HepG2 (cell line): ENCODE measurements around the gene EPN3.

Source experiments
- EZH2 ChIP-seq: conservative IDR thresholded peaks from 2 replicates; pipeline ENCODE4 v1.6.1; 2012; ENCODE audit warnings: mild to moderate bottlenecking, low read depth, low read length, moderate library complexity
- HMG20B ChIP-seq: conservative IDR thresholded peaks from 2 replicates; pipeline ENCODE4 v1.6.1; 2016; ENCODE audit warnings: missing genetic modification reagents, missing compliant biosample characterization
- POGZ ChIP-seq: sonication (generic); formaldehyde crosslinking; IDR thresholded peaks from 2 replicates; pipeline ENCODE4 v1.4.0; 2020; ENCODE audit warnings: mild to moderate bottlenecking, missing genetic modification reagents
- SIN3A ChIP-seq: IDR thresholded peaks from 2 replicates; pipeline ENCODE4 v1.6.1; 2011; ENCODE audit warnings: low read depth, mild to moderate bottlenecking, control low read depth, low read length, borderline replicate concordance
- SPEN ChIP-seq: sonication (generic); formaldehyde crosslinking; IDR thresholded peaks from 2 replicates; pipeline ENCODE4 v1.5.1; 2020; ENCODE audit warnings: low read depth, mild to moderate bottlenecking, missing genetic modification reagents
- TP53 ChIP-seq: sonication (generic); formaldehyde crosslinking; conservative IDR thresholded peaks from 2 replicates; pipeline ENCODE4 v1.4.0; 2020; ENCODE audit warnings: missing genetic modification reagents
- ZNF331 ChIP-seq: sonication (generic); formaldehyde crosslinking; IDR thresholded peaks from 2 replicates; pipeline ENCODE4 v1.4.0; 2020; ENCODE audit warnings: missing genetic modification reagents
- ZNF766 ChIP-seq: sonication (generic); formaldehyde crosslinking; IDR thresholded peaks from 2 replicates; pipeline ENCODE4 v1.5.0; 2020; ENCODE audit warnings: missing genetic modification reagents, borderline replicate concordance
- TF ChIP-seq, protein P1 (sequence below): sonication (generic); formaldehyde crosslinking; IDR thresholded peaks from 2 replicates; pipeline ENCODE4 v1.4.0; 2020; ENCODE audit warnings: low read depth, missing genetic modification reagents

DNA sequence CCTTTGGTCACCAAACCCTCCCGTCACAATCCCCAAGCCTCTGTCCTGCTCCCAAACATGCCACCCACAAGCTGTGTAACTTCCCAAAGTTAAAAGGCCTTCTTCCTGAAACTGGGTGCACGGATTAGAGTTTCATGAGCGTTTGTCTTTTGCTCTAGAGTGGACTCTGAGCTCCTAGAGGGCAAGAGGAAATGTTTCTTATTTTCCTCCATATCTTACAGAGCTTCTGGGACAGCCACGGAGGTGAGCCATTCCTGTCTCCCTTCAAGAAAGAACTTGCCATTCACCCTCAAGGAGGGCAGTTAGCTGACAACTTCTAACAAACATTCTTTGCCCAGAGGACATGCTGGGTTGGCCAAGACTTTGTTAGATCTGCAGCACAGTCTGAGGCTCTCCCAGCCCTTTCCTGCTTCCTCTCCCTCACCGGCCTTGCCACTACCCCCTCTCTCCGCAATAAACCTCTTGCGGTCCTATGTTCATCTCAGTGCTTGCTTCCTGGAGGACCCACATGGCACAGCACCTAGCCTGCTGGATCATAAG lies 26.9 kb upstream of the EPN3 start:
- TF ChIP-seq, protein P1, sequence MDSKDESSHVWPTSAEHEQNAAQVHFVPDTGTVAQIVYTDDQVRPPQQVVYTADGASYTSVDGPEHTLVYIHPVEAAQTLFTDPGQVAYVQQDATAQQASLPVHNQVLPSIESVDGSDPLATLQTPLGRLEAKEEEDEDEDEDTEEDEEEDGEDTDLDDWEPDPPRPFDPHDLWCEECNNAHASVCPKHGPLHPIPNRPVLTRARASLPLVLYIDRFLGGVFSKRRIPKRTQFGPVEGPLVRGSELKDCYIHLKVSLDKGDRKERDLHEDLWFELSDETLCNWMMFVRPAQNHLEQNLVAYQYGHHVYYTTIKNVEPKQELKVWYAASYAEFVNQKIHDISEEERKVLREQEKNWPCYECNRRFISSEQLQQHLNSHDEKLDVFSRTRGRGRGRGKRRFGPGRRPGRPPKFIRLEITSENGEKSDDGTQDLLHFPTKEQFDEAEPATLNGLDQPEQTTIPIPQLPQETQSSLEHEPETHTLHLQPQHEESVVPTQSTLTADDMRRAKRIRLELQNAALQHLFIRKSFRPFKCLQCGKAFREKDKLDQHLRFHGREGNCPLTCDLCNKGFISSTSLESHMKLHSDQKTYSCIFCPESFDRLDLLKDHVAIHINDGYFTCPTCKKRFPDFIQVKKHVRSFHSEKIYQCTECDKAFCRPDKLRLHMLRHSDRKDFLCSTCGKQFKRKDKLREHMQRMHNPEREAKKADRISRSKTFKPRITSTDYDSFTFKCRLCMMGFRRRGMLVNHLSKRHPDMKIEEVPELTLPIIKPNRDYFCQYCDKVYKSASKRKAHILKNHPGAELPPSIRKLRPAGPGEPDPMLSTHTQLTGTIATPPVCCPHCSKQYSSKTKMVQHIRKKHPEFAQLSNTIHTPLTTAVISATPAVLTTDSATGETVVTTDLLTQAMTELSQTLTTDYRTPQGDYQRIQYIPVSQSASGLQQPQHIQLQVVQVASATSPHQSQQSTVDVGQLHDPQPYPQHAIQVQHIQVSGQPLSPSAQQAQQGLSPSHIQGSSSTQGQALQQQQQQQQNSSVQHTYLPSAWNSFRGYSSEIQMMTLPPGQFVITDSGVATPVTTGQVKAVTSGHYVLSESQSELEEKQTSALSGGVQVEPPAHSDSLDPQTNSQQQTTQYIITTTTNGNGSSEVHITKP (CRISPR knock-in tag), result no peak
- TF ChIP-seq ZNF331 (CRISPR knock-in tag), result no peak
- TF ChIP-seq SIN3A, result no peak
- TF ChIP-seq ZNF766, result no peak
- TF ChIP-seq SPEN (CRISPR knock-in tag), result no peak
- TF ChIP-seq POGZ (CRISPR knock-in tag), result no peak
- no peak for TF ChIP-seq TP53 (CRISPR knock-in tag)
- TF ChIP-seq HMG20B, result no peak
- TF ChIP-seq EZH2, result no peak
